GM19455 (cell line): ENCODE results near the gene INTS3.

Experiments used
- ATAC-seq: cut with Tn5 transposase; IDR thresholded peaks from one replicate; pipeline ENCODE4 v1.9.1; 2021; ENCODE audit not compliant: unreplicated experiment

Gene INTS3, protein sequence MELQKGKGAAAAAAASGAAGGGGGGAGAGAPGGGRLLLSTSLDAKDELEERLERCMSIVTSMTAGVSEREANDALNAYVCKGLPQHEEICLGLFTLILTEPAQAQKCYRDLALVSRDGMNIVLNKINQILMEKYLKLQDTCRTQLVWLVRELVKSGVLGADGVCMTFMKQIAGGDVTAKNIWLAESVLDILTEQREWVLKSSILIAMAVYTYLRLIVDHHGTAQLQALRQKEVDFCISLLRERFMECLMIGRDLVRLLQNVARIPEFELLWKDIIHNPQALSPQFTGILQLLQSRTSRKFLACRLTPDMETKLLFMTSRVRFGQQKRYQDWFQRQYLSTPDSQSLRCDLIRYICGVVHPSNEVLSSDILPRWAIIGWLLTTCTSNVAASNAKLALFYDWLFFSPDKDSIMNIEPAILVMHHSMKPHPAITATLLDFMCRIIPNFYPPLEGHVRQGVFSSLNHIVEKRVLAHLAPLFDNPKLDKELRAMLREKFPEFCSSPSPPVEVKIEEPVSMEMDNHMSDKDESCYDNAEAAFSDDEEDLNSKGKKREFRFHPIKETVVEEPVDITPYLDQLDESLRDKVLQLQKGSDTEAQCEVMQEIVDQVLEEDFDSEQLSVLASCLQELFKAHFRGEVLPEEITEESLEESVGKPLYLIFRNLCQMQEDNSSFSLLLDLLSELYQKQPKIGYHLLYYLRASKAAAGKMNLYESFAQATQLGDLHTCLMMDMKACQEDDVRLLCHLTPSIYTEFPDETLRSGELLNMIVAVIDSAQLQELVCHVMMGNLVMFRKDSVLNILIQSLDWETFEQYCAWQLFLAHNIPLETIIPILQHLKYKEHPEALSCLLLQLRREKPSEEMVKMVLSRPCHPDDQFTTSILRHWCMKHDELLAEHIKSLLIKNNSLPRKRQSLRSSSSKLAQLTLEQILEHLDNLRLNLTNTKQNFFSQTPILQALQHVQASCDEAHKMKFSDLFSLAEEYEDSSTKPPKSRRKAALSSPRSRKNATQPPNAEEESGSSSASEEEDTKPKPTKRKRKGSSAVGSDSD

DNA sequence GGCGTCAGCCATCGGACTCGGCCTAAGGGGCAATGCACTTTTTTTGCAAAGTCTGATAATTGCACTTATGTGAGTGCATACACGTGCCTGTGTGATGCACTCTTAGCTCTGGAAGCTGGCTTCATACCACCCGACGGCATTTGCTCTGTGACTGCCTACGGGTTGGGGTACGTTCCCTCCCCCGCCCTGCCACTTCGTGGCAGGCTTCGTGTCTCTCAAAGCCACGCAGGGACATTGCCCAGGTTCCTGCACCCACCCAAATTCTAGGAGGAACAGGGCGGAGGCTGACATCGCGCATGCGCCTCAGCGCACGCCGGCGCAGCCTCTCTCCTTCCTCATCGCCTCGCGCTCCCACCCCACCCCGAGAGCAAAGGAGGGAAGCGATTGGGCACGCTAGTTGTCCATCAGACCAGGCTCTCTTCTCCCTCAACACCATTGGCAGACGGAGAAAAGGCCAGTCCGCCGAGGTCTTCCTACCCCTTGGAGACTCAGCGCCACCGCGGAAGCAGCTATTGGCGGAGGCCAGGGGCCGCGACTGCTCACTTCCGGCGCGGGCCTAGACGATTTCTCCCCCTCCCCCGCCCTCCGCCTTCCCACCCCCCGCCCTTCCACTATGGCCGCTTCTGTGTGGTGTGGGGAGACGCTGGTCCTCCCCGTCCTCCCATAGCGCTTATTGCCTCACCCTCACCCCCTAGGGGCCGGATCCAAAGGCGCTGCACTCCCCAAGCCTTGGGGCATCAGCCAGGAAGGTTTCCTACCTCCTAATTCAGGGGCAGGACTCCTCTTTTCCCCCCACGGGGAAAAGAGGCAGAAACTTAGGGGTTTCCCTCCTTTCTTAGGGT, at the start of gene INTS3:
TSS of gene INTS3 (plus strand) at position 588 of the 842 bp plus-strand sequence. CDS start 585 bp downstream, outside the sequence.
- peak; percentile 95 for ATAC-seq

DNA sequence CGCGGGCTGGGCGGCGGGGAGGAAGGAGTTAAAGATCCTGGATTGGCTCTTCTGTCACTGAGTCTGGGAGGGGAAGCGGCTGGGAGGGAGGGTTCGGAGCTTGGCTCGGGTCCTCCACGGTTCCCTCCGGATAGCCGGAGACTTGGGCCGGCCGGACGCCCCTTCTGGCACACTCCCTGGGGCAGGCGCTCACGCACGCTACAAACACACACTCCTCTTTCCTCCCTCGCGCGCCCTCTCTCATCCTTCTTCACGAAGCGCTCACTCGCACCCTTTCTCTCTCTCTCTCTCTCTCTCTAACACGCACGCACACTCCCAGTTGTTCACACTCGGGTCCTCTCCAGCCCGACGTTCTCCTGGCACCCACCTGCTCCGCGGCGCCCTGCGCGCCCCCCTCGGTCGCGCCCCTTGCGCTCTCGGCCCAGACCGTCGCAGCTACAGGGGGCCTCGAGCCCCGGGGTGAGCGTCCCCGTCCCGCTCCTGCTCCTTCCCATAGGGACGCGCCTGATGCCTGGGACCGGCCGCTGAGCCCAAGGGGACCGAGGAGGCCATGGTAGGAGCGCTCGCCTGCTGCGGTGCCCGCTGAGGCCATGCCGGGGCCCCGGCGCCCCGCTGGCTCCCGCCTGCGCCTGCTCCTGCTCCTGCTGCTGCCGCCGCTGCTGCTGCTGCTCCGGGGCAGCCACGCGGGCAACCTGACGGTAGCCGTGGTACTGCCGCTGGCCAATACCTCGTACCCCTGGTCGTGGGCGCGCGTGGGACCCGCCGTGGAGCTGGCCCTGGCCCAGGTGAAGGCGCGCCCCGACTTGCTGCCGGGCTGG, 49.1 kb upstream of the INTS3 start, which contains the start of gene NPR1:
TSS of gene NPR1 (plus strand) at position 170 of the 818 bp plus-strand sequence. CDS start at position 591, 421 bp downstream.
- no peak for ATAC-seq

DNA sequence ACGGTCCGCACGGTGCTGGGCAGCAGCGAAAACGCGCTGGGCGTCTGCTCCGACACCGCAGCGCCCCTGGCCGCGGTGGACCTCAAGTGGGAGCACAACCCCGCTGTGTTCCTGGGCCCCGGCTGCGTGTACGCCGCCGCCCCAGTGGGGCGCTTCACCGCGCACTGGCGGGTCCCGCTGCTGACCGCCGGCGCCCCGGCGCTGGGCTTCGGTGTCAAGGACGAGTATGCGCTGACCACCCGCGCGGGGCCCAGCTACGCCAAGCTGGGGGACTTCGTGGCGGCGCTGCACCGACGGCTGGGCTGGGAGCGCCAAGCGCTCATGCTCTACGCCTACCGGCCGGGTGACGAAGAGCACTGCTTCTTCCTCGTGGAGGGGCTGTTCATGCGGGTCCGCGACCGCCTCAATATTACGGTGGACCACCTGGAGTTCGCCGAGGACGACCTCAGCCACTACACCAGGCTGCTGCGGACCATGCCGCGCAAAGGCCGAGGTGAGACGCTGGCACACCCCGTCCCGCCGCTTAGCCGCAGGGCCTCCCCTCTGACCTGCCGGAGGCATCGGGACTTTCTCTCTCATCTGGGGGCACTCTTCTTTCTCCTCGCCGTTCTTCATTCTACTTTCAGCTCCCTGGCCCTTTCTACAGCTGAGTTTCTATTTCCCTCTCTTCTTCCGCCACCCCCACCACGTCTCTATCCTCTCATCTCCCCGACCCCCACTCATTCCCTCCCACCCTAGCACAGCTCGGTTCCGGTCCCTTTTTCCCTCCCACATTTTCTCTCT, 48.3 kb upstream of the INTS3 start:
- no peak for ATAC-seq

DNA sequence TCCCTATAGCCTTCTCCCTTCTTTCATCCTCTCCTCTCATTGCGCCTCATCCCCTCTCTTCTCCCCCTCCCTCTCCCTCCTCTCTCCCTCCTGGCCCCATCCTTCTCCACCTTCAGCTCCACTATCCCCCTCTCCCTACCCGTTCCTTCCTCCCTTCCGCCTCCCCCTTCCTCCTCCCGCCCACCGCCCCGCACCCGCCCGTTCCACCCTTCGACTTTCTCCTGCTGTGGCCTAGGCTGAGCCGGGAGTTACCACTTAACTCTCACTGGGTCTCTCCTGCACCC, 47.8 kb upstream of the INTS3 start:
- ATAC-seq = no peak

DNA sequence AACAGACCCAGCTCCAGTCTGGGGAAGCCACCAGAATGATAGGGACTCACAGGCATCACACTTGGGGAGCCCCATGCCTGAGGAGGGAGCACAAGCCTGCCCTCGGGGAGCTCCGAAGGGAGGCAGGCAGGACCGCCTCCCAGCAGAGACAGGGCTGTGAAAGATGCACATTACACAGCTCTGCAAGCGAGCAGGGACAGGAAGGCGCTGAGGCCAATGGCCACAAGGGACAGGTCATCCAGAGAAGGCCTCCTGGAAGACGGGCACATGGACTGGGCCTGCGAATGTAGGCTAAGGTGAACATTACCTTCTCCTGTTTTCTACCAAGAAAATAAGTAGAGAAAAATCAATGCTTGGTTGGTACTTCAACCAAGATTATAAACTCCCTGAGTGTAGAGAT, 45.1 kb upstream of the INTS3 start:
- no peak for ATAC-seq

DNA sequence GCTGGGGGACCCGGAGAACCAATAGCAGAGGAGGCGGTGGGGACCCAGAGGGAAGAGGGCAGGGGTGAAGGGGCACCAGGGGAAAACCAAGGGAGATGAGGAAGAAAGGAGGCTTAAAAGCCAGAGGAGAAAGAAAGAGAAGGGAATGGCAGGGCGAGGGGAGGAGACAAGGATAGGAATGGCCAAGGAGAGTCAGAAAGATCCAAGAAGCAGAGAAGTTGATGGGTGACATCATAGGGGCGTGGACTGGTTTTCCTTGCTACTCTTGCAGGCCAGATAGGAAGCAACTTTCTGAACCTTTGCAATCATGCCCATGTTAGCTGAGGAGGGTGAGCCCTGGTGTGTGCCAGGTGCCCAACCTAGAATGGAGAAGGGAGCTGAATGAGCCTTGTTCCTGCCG, 44.0 kb upstream of the INTS3 start:
- no peak for ATAC-seq

DNA sequence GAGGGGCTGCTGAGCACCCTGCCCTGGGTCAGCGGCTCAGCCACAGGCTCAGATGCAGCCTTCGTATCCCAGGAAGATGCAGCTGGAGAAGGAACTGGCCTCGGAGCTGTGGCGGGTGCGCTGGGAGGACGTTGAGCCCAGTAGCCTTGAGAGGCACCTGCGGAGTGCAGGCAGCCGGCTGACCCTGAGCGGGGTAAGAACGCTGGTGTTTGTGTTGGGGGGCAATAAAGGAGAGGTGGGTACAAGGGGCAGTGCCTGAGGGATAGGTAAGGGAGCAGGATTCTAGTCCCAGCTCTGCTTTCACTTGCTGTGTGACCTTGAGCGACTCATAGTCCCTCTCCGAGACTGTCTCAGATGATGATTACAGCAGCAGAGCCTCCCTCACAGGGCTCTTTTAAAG, 43.0 kb upstream of the INTS3 start:
- ATAC-seq = no peak

DNA sequence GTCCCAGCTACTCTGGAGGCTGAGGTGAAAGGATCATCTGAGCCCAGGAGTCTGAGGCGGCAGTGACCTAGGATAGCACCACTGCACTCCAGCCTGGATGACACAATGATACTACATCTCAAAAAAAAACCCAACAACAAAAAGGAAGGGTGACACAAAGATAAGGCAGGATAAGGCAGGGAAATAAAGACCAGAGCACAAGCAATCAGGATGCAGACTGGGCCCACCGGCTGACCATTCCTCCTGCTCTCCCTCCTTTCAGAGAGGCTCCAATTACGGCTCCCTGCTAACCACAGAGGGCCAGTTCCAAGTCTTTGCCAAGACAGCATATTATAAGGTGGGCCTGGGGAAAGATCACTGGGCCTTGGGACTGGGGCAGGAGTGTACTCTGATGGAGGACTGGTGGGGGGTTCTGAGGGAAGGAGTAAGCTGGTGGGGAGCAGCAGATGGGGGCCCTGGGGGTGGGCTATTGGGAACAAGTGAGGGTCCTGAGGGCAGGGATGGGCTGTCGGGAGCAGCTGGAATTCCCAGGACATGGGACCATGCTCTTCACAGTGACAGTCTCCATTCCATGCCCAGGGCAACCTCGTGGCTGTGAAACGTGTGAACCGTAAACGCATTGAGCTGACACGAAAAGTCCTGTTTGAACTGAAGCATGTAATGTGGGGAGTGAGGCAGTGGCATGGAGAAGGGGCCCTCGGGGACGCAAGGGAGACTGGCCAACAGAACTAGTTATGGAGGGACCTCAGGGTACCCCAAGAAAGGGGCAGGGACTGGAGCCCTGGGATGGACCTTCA, 42.1 kb upstream of the INTS3 start:
- no peak for ATAC-seq

DNA sequence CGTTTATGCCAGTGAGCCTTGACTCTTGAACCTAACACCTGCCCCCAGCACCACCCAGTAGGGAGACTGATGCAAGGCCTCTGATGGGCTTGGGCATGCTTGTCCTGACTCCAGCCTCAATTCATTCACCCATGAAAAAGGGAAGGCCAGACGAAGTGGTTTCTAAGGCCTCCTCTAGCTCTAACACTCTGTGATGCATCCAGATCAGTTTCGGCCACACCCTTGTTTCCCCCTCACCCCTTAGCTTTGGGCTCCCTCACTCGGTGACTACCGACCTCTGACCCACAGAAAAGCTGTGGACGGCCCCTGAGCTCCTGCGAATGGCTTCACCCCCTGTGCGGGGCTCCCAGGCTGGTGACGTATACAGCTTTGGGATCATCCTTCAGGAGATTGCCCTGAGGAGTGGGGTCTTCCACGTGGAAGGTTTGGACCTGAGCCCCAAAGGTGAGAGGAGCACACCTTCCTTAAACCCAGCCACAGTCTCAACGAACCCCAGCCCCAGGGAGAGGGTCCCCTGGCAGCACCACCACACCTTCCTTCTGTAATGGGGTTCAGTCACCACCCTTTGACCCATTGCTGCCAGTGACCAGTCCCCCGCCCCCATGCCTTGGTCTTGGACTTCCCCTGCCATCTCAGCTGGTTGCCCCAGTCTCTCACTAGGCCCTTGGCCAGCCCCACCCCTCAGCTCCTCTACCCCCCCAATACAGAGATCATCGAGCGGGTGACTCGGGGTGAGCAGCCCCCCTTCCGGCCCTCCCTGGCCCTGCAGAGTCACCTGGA, 40.3 kb upstream of the INTS3 start:
- no peak for ATAC-seq

DNA sequence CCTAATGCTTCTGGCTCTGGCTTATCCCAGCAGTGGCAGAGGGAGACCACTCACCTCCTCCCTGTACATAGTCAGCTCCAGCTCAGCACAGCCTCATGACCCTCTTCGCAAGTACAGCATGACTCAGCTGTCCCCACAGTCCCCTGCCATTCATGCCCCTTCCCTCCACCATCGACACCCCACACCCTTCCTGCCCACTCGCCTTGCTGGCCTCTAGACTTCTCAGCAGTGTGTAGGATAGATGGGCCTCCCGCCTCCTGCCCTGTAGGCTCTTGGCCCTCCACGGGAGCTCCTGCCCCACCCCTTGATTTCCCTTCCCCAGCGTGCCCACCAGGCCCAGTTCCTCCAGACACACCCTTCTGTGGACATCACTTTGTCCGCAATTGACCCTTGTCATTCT, 39.6 kb upstream of the INTS3 start:
- no peak for ATAC-seq

DNA sequence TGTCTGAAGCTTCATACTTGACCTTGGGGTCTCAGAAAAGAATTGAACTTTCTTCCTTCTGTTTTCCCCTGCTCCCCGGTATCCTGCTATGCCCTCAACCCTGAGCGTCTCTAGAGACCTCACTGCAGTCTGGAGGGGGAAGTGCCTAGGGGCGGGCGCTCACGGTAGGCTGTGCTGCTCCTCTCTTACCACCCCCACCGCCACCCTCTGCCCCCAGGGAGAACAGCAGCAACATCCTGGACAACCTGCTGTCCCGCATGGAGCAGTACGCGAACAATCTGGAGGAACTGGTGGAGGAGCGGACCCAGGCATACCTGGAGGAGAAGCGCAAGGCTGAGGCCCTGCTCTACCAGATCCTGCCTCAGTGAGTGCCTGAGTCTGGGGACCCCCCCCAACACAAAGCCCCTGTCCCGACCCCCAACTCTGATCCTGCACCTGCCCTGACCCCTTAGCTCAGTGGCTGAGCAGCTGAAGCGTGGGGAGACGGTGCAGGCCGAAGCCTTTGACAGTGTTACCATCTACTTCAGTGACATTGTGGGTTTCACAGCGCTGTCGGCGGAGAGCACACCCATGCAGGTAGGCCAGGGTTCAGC, 39.0 kb upstream of the INTS3 start:
- no peak for ATAC-seq

DNA sequence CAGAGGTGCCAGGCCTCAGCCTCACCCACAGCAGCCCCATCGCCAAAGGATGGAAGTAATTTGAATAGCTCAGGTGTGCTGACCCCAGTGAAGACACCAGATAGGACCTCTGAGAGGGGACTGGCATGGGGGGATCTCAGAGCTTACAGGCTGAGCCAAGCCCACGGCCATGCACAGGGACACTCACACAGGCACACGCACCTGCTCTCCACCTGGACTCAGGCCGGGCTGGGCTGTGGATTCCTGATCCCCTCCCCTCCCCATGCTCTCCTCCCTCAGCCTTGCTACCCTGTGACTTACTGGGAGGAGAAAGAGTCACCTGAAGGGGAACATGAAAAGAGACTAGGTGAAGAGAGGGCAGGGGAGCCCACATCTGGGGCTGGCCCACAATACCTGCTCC, 34.4 kb upstream of the INTS3 start:
- ATAC-seq = no peak

DNA sequence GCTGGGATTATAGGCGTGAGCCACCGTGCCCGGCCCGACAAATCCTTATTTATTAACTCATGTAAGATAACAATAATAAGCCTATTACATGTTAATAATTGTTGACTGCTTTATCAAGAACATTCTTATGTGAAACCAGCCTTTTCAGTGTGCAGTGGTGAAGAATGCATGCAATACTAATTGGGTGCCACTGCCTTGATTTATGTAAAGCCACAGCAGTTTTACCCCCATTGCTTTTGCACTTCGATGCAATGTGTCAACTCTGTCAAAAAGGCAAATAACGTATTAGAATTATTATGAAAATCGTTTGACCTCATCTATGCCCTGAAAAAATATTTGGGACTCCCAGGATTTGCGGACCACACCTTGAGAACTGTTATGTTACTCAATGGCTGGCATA, 31.1 kb upstream of the INTS3 start:
- no peak for ATAC-seq

DNA sequence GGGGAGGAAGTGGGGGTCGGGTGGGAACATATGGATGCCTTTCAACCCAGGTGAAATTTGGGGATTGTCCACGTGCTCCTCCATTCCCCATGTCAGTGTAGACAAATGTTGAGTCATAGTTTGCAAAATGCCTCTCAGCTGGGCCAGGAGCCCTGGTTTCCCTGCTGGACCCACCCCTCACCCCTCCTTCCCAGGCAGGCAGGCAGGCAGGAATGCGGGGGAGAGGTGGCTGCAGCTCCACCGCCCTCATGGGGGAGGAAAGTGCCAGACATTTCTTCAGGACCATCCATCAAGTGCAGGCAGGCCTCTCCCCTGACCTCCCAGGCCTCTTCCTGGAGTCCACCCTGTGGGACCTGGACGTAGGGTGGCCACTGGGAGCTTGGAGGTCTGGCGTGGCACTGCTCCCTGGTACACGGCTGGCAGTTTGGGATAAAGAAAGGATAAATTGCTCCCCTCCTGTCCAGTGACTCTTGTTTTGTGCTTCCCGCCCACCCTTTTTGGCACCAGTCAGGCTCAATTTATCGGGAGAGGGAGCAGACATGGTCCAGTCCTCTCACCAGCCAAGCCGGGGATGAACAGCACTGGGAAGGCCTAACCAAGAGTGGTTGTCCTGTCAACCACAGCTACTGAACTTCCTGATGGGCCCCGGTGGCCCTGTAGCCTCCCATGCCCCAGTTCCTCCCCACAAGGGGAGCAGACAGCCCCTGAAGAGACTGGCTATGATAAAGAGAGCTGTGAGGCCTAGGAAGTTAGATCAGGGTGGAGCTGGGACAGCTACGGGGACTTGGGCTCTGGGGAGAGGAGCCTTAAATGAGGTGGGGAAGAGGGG, 30.4 kb upstream of the INTS3 start:
- ATAC-seq = no peak

DNA sequence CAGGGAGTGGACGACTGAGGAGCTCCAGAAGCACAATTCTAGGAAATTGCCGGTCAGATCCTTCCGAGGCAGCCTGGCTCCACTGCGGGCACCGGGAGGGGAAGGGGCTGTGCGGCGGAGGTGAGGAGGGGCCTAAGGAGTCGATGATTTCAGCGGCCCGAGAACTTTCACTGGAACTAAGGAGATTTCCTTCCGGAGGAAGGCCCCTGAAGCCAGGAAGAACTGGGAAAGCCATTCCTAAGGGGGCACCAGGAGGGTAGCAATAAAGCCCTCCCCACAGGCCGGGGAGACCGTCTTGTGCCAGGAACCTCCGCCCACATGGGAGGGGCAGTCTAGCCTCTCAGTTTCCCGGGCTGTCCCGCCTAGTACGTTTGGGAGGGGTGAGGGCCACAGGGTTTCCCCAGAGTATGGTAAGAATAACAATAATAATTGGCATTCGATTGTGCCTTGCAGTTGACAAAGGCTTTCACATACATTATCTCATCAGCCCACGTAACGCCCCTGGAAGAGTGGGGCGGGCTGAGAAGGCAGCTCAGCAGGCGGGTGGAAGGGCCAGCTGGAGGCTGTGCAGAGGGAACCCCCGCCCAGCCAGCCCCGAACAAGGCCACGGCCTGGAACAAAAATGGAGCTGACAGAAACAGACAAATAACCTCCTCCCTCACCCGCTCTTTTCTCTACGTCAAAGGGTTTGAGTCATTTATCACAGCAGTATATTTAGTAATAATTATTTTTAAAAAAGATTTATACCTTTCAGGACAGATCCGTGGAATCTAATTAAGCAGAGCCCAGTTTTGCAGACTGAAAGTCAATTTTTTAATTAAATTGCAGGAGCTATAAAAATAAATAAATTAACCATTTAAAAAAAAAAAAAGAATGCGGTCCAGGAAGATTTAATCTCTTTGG, 29.6 kb upstream of the INTS3 start:
- ATAC-seq = no peak
